Measurements from ENCODE around the gene BSDC1.
"Not testable (repeated sequence)": the region's sequence is repeated elsewhere in the genome, so short reads cannot be mapped to it uniquely, and the experiment has no call there.

BSDC1 gene

DNA sequence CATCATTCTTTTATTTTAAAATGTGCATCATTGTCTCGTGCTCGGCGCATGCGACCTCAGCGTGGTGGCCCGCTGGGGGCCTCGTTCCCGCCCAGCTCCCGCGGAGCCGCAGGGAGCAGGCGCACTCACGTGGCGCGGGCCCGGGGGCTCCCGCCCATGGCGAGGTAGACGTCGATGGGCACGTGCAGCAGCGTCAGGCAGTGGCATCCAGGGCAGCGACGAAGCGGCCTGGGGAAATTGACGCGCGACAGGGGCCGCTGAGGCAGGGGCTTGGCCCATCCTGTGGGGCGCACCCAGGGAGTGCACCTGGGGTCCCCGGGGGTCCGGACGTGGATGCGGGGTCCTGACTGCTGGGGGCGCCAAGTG lies 33.0 kb downstream of the BSDC1 start:
- no peak for DNase-seq (ENCODE audit: low read depth in 2 of 2, low spot score in 1 of 2)

DNA sequence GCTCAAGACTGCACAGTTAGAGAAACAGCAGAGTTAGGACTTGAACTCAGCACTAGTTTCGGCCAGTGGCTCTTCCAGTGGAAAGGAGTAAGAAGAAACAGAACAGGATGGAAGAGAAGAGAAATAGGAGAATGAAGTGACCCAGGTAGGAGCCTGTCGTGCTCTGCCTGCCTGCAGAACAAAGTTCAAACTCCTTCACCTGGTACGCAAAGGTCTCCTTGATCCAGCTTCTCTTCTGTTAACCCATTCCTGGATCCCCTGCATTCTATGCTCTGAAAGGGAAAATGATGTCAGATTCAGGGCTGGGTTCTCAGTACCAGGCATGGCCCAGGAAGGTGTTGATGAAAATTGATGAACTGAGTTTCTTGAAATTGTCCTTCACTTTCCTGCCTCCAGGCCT lies 35.8 kb downstream of the BSDC1 start:
- DNase-seq (ENCODE audit: low read depth in 2 of 2, low spot score in 1 of 2) = no peak

DNA sequence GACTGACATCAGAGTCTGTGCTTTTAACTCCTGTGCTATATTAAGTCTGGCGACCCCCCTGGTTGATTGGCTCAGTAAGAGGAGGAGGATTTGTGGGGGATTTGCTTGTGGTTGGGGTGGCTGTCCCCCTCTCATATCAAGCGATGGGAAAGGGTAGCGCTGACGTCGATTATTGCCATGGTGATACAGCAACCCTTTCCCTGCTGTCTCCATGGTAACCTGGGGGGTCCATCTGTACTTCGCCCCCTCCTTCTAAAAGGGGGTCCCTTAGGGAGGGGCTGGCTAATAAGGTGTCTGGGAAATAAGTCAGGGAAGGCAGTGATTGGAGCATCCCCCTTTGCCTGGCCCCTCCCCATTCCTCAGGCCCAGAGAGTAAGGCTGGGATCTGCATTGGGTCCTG lies 36.6 kb downstream of the BSDC1 start:
- DNase-seq (ENCODE audit: low read depth in 2 of 2, low spot score in 1 of 2) = no peak

DNA sequence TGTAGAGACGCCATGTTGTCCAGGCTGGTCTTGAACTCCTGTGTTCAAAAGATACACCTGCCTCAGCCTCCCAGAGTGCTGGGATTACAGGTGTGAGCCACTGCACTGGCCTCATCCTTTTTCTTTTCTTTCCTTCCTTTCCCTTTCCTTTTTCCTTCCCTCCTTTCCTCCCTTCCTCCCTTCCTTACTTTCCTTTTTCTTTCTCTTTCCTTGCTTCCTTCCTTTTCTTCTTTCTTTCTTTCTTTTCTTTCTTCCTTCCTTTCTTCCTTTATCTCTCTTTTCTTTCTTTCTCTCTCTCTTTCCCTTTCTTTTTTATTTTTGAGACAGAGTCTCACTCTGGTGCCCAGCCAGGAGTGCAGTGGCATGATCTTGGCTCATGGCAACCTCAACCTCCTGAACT lies 37.8 kb downstream of the BSDC1 start:
- no peak for DNase-seq (ENCODE audit: low read depth in 2 of 2, low spot score in 1 of 2)

GRCh38 chr1:32355778-32356177 lies 38.5 kb downstream of the BSDC1 start:
- not testable (repeated sequence) for DNase-seq (ENCODE audit: low read depth in 2 of 2, low spot score in 1 of 2)

DNA sequence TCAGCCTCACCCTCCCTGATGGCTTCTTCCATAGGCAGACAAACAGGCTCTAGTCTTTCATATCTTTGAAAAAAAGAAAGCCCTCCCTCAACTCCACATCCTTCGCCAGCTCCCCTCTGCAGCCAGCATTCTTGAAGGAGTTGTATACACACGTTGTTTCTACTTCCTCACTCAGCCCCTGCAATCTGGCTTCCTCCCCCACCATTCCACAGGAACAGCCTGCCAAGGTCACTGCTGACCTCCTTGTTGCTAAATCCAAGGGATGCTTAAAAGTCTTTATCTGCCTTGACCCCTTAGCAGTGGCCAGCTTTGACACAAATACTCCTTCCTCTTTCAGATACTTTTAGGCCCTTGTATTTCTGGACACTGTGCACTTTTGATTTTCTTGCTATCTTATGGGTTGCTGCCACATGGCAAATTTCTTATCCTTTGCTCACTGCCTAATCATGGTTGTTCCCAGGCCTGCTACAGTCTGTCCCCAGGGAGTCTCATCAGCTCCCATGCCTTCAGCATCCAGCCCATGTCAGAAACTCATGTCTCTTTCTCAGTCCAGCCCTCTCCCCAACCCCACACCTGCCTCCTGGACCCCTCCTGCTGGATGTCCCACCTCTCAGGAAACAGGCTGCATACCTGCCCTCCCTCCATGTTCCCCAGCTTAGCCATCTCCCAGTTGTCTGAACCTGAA lies 40.2 kb downstream of the BSDC1 start:
- no peak for DNase-seq (ENCODE audit: low read depth in 2 of 2, low spot score in 1 of 2)

GRCh38 chr1:32353431-32353830 lies 40.8 kb downstream of the BSDC1 start:
- DNase-seq (ENCODE audit: low read depth in 2 of 2, low spot score in 1 of 2) = no peak

GRCh38 chr1:32352831-32353383 lies 41.3 kb downstream of the BSDC1 start:
- no peak for DNase-seq (ENCODE audit: low read depth in 2 of 2, low spot score in 1 of 2)

DNA sequence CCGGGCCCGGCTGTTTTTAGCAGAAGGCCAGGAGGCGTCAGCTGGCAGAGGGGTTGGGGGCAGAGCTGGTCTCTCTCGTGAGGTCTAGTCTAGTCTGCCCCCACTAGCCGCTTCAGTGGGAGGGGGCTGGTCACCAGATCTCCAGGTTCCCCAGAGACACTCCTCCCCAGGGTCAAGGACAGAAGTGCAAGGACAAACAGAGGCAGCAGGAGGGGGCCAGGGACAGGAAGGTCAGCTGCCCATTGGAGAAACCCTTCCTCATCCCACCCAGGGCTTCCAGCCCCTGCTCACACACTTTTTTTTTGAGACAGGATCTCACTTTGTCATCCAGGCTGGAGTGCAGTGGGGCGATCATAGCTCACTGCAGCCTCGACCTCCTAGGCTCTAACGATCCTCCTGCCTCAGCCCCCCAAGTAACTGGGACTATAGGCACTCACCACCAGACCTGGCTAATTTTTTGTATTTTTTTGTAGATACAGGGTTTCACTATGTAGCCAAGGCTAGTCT lies 41.9 kb downstream of the BSDC1 start:
- no peak for DNase-seq (ENCODE audit: low read depth in 2 of 2, low spot score in 1 of 2)

DNA sequence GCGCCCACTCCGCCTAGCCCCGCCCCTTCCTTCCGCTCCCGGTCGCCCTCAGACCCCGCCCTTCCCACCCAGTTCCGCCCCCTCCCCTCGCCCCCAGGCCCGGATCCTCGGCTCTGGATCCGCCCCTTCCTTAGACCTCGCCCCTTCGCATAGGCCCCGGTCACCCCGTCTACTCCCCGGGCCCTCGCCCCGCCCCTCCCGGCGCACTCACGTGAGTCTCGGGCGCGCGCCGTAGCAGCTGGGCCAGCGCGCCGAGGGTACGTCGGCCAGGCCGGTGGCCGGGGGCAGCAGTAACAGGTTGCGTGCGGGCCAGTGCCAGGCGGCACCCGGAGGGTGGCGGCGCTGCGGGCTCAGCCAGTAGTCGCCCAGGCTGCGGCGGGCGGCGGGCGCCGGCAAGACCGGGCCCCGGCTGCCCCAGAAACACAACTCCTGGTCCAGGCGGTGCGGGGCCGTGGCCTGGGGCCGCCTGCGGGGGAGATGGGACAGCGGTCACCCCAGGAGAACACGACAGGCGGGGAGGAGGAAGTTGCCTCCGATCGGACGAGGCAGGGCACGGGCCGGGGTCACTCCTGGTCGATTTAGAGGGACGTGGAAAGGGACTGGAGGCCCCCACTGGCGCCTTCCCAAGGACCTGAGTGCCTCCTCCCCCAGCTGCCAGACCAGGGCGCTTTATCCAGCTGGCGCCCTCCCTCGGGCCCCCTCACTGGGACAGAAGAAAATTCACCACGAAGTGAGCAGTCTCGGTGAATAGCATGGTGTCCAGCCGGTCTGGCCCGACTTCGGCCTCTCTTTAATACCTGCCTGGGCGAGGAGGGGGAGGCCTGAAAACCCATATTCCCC lies 42.6 kb downstream of the BSDC1 start:
- peak; percentile 76 to 82 for DNase-seq (ENCODE audit: low read depth in 2 of 2, low spot score in 1 of 2)

GRCh38 chr1:32350785-32351398 lies 43.3 kb downstream of the BSDC1 start:
- DNase-seq (ENCODE audit: low read depth in 2 of 2, low spot score in 1 of 2) = peak in 1 of 2 donors; percentile 62

- no peak for DNase-seq (ENCODE audit: low read depth in 2 of 2, low spot score in 1 of 2)
Observed at GRCh38 chr1:32349211-32349708, 45.0 kb downstream of the BSDC1 start.

DNA sequence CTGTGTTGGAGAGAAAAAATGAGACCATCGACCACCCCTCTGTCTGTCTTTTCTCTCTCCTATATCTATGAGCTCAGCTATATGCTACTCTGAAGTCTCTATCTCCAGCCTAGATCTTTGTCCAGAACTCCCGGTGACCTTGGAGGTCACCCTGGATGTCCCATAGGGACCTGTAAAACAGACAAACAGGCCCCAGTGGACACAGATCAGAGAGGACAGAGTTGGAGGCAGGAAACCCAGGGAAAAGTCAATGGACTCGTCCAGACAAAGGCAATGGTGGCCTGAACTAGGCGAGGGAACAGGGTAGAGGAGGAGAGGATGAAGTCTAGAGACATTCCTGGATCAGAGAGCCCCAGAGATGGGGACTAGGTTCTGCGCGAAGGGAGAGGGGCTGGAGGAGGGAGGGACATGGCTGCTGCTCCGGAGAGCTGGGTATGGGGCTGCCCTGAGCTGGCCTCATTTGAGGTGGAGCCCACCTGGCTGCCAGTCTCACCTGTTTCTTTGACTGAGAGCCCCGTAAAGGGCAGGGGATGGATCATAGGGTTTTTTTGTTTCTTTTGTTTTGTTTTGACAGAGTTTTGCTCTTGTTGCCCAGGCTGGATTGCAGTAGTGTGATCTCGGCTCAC lies 47.6 kb downstream of the BSDC1 start:
- DNase-seq (ENCODE audit: low read depth in 2 of 2, low spot score in 1 of 2) = no peak

DNA sequence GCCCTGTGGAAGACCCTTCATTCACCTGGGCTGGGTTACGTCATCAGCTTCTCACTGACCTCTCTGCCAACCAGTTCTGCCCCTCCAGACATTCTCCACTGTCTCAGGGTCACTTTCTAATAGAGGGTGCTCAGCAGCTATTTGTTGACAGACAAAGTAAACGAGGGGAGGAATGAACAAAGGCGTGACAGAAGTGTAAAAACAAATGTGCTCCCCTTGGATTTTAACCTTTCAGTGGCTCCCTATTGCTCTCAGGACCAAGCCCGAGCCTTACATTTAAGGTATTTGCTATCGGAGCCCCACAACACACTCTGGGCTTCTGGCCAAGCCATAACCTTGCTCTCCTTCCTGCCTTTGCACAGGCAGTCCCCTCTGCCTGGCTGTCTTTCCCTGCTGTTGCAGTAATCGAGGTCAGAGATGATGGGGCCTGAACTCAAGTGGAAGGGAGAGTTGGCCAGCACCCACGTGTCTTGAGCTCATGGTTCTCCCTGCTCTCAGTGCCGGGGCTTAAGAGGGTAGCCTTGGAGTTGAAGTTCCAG lies 48.9 kb downstream of the BSDC1 start:
- no peak for DNase-seq (ENCODE audit: low read depth in 2 of 2, low spot score in 1 of 2)

- no peak for DNase-seq (ENCODE audit: low read depth in 2 of 2, low spot score in 1 of 2)
Observed at GRCh38 chr1:32342704-32343103, 51.5 kb downstream of the BSDC1 start.

- DNase-seq (ENCODE audit: low read depth in 2 of 2, low spot score in 1 of 2) = no peak
Observed at GRCh38 chr1:32341971-32342370, 52.3 kb downstream of the BSDC1 start.

DNA sequence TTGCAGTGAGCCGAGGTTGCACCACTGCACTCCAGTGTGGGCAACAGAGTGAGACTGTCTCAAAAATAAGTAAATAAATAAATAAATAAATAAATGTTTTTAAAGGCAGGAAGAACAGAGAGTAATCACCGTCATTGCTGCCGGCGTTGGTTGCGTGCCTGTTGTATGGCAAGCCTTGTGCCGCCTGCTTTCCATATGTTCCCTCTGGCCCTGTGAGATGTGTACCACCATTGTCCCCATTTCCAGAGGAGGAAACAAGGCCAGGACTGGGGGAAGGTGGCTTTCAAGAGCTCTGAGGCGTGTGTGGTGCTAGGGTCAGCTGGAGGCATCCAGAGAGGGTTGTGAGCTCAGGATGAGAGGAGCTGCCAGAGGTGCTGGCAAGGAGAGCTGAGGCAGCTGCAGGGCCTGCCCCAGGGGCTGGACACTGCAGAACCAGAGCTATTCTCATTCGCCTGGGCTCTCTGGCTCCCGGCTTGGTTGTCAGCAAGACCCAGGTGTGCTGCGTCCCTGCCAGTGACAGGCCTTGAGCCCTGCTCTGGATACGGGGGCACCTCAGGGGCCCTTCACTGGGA lies 53.0 kb downstream of the BSDC1 start:
- DNase-seq (ENCODE audit: low read depth in 2 of 2, low spot score in 1 of 2) = no peak

DNA sequence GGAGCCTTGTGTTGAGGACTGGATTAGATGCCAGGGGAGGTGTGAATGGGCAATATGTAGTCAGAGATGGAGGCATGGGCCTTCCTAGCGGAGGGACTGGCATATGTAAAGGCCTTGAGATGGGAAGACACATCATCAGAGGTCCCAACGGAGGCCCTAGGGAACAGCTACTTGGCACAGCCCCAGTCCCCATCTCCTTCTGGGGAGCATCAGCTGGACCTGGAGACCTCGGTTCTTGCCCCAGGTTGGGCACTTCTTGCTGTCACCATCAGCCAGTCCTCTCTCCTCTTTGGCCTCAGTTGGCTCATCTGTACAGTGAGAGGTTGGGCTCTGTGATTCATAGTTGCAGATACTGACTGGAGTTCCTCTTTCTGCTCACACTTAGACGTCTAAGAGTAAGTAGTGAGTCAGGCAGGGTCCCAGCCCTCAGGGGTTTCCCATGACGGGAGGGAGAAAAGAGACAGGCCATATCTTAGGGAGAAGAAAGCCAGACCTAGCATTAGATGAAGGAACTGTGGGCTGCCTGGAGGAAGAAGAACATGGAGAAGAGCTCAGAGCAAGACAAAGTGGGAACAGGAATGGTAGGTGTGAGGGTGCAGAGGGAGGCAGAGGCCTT lies 54.8 kb downstream of the BSDC1 start:
- DNase-seq (ENCODE audit: low read depth in 2 of 2, low spot score in 1 of 2) = no peak

- DNase-seq (ENCODE audit: low read depth in 2 of 2, low spot score in 1 of 2) = no peak
Observed at GRCh38 chr1:32338637-32339145, 55.5 kb downstream of the BSDC1 start.

All from stimulated activated CD8-positive, alpha-beta memory T cell treated with anti-CD3 and anti-CD28 coated beads, Interleukin-4, amount 100 ng/mL, for 4 hours (primary cell).